K562 (cell line): ENCODE results near the gene PIK3CB. TPM values are rescaled to one million over a fixed set of nuclear protein-coding genes. Genes with fewer than 3 reads are reported as not detected.

ENCODE experiments used
- ATF1 ChIP-seq, 2 experiments: fragments of 450-650 bp in 1 of 2; IDR thresholded peaks; 2 replicates each; pipeline ENCODE4 v1.6.1; 2016; ENCODE audit warnings: missing compliant biosample characterization in 1 of 2, missing genetic modification characterization in 1 of 2
- ELF2 ChIP-seq: fragments of 250-450 bp; sonication (Bioruptor Pico); IDR thresholded peaks from 2 replicates; pipeline ENCODE4 v1.5.0; 2021; ENCODE audit warnings: mild to moderate bottlenecking
- FOXK1 ChIP-seq: sonication (generic); formaldehyde crosslinking; IDR thresholded peaks from 2 replicates; pipeline ENCODE4 v1.8.0; 2022; ENCODE audit warnings: missing genetic modification reagents, mild to moderate bottlenecking, borderline replicate concordance
- MEF2A ChIP-seq: IDR thresholded peaks from 2 replicates; pipeline ENCODE4 v1.6.1; 2011; ENCODE audit warnings: low read depth, mild to moderate bottlenecking, low read length, moderate library complexity; ENCODE audit not compliant: control insufficient read depth
- PCBP2 ChIP-seq: fragments of 200-400 bp; formaldehyde crosslinking; IDR thresholded peaks from 2 replicates; pipeline ENCODE4 v1.6.1; 2018; ENCODE audit warnings: low read length, low read depth, mild to moderate bottlenecking, moderate library complexity; ENCODE audit not compliant: poor library complexity, severe bottlenecking
- PHTF2 ChIP-seq: fragments of 250-450 bp; sonication (Bioruptor Pico); IDR thresholded peaks from 2 replicates; pipeline ENCODE4 v1.5.0; 2021; ENCODE audit warnings: mild to moderate bottlenecking
- RAD21 ChIP-seq, 2 experiments: fragments of 250-450 bp in 1 of 2; fragments of 450-650 bp in 1 of 2; sonication (Bioruptor Pico) in 1 of 2; formaldehyde crosslinking in 1 of 2; IDR thresholded peaks in 1 of 2; conservative IDR thresholded peaks in 1 of 2; 2 replicates each; pipeline versions ENCODE4 v1.4.0 to v1.8.0; 2020 to 2022; ENCODE audit warnings: mild to moderate bottlenecking in 2 of 2, moderate library complexity in 1 of 2
- RAD51 ChIP-seq: fragments of 450-650 bp; IDR thresholded peaks from 2 replicates; pipeline ENCODE4 v1.7.1; 2016; ENCODE audit warnings: low read depth, mild to moderate bottlenecking, borderline replicate concordance
- SETDB1 ChIP-seq: IDR thresholded peaks from one replicate; pipeline ENCODE4 v1.6.1; 2012; ENCODE audit warnings: low read length, control low read depth, inconsistent platforms
- SMAD4 ChIP-seq: fragments of 250-450 bp; sonication (Bioruptor Pico); conservative IDR thresholded peaks from 2 replicates; pipeline ENCODE4 v1.8.0; 2021; ENCODE audit warnings: inconsistent platforms, mild to moderate bottlenecking, moderate library complexity
- TAF7 ChIP-seq: fragments of 450-650 bp; IDR thresholded peaks from 2 replicates; pipeline ENCODE4 v1.6.1; 2016; ENCODE audit warnings: missing genetic modification characterization, missing compliant biosample characterization
- ZNF124 ChIP-seq: sonication (generic); formaldehyde crosslinking; IDR thresholded peaks from 2 replicates; pipeline ENCODE4 v1.8.1; 2022; ENCODE audit warnings: missing genetic modification reagents
- ZNF212 ChIP-seq: fragments of 450-650 bp; formaldehyde crosslinking; IDR thresholded peaks from 2 replicates; pipeline ENCODE4 v1.4.0; 2020; ENCODE audit warnings: mild to moderate bottlenecking
- ZNF217 ChIP-seq: sonication (generic); formaldehyde crosslinking; IDR thresholded peaks from 2 replicates; pipeline ENCODE4 v1.8.0; 2022; ENCODE audit warnings: mild to moderate bottlenecking, missing genetic modification reagents
- ZNF324 ChIP-seq: fragments of 250-450 bp; sonication (Bioruptor Pico); IDR thresholded peaks from 2 replicates; pipeline ENCODE4 v1.4.0; 2020; ENCODE audit warnings: mild to moderate bottlenecking
- polyA plus RNA-seq, 8 experiments: library from polyadenylated mRNA; depleted of rRNA in 4 of 8; stranded (reverse) in 5 of 8; unstranded in 3 of 8; fragments of >200 nt; fragmentation: Nextera tagmentation in 2 of 8; fragmentation: Illumina TruSeq in 1 of 8; extraction: Ambion mirVana in 2 of 8; extraction: Trizol in 1 of 8; gene quantifications; 2 replicates each; pipeline versions ENCODE4 v1.2.1 to v1.2.3, GENCODE V29; 2011 to 2014; ENCODE audit warnings: inconsistent platforms in 1 of 8, missing spikeins in 1 of 8
- total RNA-seq, 7 experiments: library from RNA; depleted of rRNA in 6 of 7; stranded (reverse); fragments of >200 nt in 6 of 7; fragmentation: Illumina TruSeq in 2 of 7; extraction: Trizol in 2 of 7; gene quantifications; 2 replicates each; pipeline versions ENCODE4 v1.2.1 to v1.2.3, GENCODE V29; 2011 to 2021; ENCODE audit warnings: low replicate concordance in 1 of 7
- TF ChIP-seq, protein P1 (sequence below), 2 experiments: fragments of 450-650 bp in 1 of 2; sonication (generic) in 1 of 2; formaldehyde crosslinking; conservative IDR thresholded peaks; 2 replicates each; pipeline versions ENCODE4 v1.4.0 to v1.8.1; 2020 to 2022; ENCODE audit warnings: mild to moderate bottlenecking in 1 of 2, missing genetic modification reagents in 1 of 2
- TF ChIP-seq, protein P2 (sequence below): fragments of 250-450 bp; sonication (Bioruptor Pico); IDR thresholded peaks from 2 replicates; pipeline ENCODE4 v1.8.0; 2021; ENCODE audit warnings: borderline replicate concordance, mild to moderate bottlenecking, moderate library complexity; ENCODE audit not compliant: poor library complexity, severe bottlenecking
- TF ChIP-seq, protein P3 (sequence below), 3 experiments: IDR thresholded peaks in 2 of 3; conservative IDR thresholded peaks in 1 of 3; 2 replicates each; pipeline ENCODE4 v1.5.1; 2011 to 2012; ENCODE audit warnings: low read length in 3 of 3, mild to moderate bottlenecking in 3 of 3, control low read depth in 2 of 3, improper control_type of control experiment in 1 of 3, inconsistent platforms in 1 of 3, low read depth in 1 of 3, mixed read lengths in 1 of 3, moderate library complexity in 1 of 3; ENCODE audit not compliant: insufficient read depth in 2 of 3
- TF ChIP-seq, protein P4 (sequence below): fragments of 450-650 bp; IDR thresholded peaks from 2 replicates; pipeline ENCODE4 v1.7.0; 2016; ENCODE audit warnings: borderline replicate concordance
- TF ChIP-seq, protein P5 (sequence below): fragments of 450-650 bp; IDR thresholded peaks from 2 replicates; pipeline ENCODE4 v1.6.1; 2018; ENCODE audit not compliant: partially characterized antibody

Gene PIK3CB
- total and polyA plus RNA-seq, 9 of the 15 experiments (the other 6 are each of a cell fraction or from before 2014, with no cell fraction given): 15.3 to 62.6 (median 28.3) TPM

DNA sequence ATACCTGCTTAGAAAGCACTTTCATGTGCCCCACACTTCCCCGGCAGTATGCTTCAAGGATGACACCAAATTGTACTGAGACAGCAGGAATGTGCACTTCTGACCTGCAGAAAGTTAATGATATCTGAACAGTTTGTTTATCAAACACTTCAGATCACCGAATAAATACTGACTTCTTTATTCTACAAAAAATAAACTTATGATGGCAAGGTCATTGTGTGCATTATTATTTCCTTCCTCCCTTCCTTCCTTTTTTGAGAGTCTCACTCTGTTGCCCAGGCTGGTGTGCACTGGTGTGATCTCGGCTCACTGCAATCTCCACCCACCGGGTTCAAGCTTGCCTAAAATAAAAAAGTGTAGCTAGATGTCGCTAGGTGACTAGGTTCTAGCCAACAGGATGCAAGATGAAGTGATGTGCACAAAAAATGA is 145.8 kb downstream of the PIK3CB start (continued):
- TF ChIP-seq ATF1 (CRISPR knock-in tag; IDR thresholded peaks at IDR 0.05) (no peak), ATF1 (tag; IDR thresholded peaks at IDR 0.05) (no peak), SMAD4 (CRISPR knock-in tag) (no peak), FOXK1 (no peak), ZNF124 (no peak), ZNF217 (CRISPR knock-in tag) (no peak), MEF2A (no peak), ELF2 (CRISPR knock-in tag) (no peak), PHTF2 (CRISPR knock-in tag) (no peak), RAD21 (CRISPR knock-in tag; conservative IDR thresholded peaks at IDR 0.05 in 1 of 2, IDR thresholded peaks at IDR 0.05 in 1 of 2) (peak; percentile 27 to 46; a peak in 3 of 4 replicates), TAF7 (no peak), PCBP2 (no peak), ZNF324 (CRISPR knock-in tag) (no peak), SETDB1 (no peak), RAD51 (no peak), ZNF212 (CRISPR knock-in tag) (no peak)
- TF ChIP-seq, protein P1, sequence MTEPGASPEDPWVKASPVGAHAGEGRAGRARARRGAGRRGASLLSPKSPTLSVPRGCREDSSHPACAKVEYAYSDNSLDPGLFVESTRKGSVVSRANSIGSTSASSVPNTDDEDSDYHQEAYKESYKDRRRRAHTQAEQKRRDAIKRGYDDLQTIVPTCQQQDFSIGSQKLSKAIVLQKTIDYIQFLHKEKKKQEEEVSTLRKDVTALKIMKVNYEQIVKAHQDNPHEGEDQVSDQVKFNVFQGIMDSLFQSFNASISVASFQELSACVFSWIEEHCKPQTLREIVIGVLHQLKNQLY (CRISPR knock-in tag; conservative IDR thresholded peaks at IDR 0.05): no peak
- TF ChIP-seq, protein P2, sequence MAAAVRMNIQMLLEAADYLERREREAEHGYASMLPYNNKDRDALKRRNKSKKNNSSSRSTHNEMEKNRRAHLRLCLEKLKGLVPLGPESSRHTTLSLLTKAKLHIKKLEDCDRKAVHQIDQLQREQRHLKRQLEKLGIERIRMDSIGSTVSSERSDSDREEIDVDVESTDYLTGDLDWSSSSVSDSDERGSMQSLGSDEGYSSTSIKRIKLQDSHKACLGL (CRISPR knock-in tag): no peak
- TF ChIP-seq, protein P3, sequence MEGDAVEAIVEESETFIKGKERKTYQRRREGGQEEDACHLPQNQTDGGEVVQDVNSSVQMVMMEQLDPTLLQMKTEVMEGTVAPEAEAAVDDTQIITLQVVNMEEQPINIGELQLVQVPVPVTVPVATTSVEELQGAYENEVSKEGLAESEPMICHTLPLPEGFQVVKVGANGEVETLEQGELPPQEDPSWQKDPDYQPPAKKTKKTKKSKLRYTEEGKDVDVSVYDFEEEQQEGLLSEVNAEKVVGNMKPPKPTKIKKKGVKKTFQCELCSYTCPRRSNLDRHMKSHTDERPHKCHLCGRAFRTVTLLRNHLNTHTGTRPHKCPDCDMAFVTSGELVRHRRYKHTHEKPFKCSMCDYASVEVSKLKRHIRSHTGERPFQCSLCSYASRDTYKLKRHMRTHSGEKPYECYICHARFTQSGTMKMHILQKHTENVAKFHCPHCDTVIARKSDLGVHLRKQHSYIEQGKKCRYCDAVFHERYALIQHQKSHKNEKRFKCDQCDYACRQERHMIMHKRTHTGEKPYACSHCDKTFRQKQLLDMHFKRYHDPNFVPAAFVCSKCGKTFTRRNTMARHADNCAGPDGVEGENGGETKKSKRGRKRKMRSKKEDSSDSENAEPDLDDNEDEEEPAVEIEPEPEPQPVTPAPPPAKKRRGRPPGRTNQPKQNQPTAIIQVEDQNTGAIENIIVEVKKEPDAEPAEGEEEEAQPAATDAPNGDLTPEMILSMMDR (IDR thresholded peaks at IDR 0.05 in 2 of 3, conservative IDR thresholded peaks at IDR 0.05 in 1 of 3; ENCODE audit: insufficient read depth in 2 of 3, low read depth in 1 of 3, low read length in 3 of 3): peak in 1 of 3 experiments; percentile 31; a peak in 1 of 6 replicates
- TF ChIP-seq, protein P4, sequence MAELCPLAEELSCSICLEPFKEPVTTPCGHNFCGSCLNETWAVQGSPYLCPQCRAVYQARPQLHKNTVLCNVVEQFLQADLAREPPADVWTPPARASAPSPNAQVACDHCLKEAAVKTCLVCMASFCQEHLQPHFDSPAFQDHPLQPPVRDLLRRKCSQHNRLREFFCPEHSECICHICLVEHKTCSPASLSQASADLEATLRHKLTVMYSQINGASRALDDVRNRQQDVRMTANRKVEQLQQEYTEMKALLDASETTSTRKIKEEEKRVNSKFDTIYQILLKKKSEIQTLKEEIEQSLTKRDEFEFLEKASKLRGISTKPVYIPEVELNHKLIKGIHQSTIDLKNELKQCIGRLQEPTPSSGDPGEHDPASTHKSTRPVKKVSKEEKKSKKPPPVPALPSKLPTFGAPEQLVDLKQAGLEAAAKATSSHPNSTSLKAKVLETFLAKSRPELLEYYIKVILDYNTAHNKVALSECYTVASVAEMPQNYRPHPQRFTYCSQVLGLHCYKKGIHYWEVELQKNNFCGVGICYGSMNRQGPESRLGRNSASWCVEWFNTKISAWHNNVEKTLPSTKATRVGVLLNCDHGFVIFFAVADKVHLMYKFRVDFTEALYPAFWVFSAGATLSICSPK: no peak
- TF ChIP-seq, protein P5, sequence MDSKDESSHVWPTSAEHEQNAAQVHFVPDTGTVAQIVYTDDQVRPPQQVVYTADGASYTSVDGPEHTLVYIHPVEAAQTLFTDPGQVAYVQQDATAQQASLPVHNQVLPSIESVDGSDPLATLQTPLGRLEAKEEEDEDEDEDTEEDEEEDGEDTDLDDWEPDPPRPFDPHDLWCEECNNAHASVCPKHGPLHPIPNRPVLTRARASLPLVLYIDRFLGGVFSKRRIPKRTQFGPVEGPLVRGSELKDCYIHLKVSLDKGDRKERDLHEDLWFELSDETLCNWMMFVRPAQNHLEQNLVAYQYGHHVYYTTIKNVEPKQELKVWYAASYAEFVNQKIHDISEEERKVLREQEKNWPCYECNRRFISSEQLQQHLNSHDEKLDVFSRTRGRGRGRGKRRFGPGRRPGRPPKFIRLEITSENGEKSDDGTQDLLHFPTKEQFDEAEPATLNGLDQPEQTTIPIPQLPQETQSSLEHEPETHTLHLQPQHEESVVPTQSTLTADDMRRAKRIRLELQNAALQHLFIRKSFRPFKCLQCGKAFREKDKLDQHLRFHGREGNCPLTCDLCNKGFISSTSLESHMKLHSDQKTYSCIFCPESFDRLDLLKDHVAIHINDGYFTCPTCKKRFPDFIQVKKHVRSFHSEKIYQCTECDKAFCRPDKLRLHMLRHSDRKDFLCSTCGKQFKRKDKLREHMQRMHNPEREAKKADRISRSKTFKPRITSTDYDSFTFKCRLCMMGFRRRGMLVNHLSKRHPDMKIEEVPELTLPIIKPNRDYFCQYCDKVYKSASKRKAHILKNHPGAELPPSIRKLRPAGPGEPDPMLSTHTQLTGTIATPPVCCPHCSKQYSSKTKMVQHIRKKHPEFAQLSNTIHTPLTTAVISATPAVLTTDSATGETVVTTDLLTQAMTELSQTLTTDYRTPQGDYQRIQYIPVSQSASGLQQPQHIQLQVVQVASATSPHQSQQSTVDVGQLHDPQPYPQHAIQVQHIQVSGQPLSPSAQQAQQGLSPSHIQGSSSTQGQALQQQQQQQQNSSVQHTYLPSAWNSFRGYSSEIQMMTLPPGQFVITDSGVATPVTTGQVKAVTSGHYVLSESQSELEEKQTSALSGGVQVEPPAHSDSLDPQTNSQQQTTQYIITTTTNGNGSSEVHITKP: peak; percentile 14
